H1 (cell line): ENCODE results near the gene CACNA1B. TPM values are rescaled to one million over a fixed set of nuclear protein-coding genes. Genes with fewer than 3 reads are reported as not detected.

Experiments used
- CTCF ChIA-PET: fragments of 300-600 bp; sonication (Branson Sonifier 250); formaldehyde crosslinking; loops from one replicate; lab custom pipeline; 2021; ENCODE audit not compliant: partially characterized antibody; lab: Charles Lee
- POLR2A ChIA-PET: fragments of 300-600 bp; sonication (Branson Sonifier 250); formaldehyde crosslinking; loops from one replicate; lab custom pipeline; 2021; ENCODE audit warnings: inconsistent platforms; ENCODE audit not compliant: partially characterized antibody; lab: Charles Lee
- DNase-seq, 2 experiments: peaks; one replicate each; pipeline versions ENCODE4 v3.0.0 to v3.0.0-alpha.2; 2010 to 2022; ENCODE audit warnings: low spot score in 2 of 2, low read depth in 1 of 2, mixed read lengths in 1 of 2
- FAIRE-seq: peaks from 2 replicates; lab custom pipeline; 2011; peaks lifted over from hg19 to GRCh38; lab: Jason Lieb, UNC
- H2AFZ ChIP-seq: 2 replicates; pipeline ENCODE4 v1.8.1; 2012; ENCODE audit warnings: low read length, inconsistent platforms
- H2AK5ac ChIP-seq: 2 replicates; pipeline ENCODE4 v1.6.1; 2013; ENCODE audit warnings: low read depth, low read length
- H2BK120ac ChIP-seq: replicated peaks from 2 replicates; pipeline ENCODE3; 2013; ENCODE audit warnings: low read depth, low read length, inconsistent platforms
- H2BK12ac ChIP-seq: 2 replicates; pipeline ENCODE4 v1.6.1; 2013; ENCODE audit warnings: low read depth, low read length
- H2BK15ac ChIP-seq: 2 replicates; pipeline ENCODE4 v1.6.1; 2013; ENCODE audit warnings: low read length
- H2BK20ac ChIP-seq: 2 replicates; pipeline ENCODE4 v1.6.1; 2013; ENCODE audit warnings: low read length
- H2BK5ac ChIP-seq: 2 replicates; pipeline ENCODE4 v1.6.1; 2013; ENCODE audit warnings: low read depth, low read length
- H3K14ac ChIP-seq: 2 replicates; pipeline ENCODE4 v1.6.1; 2013; ENCODE audit warnings: inconsistent platforms; ENCODE audit not compliant: insufficient read length
- H3K18ac ChIP-seq: 2 replicates; pipeline ENCODE4 v1.6.1; 2013; ENCODE audit warnings: low read length; ENCODE audit errors: extremely low read depth
- H3K23ac ChIP-seq: 2 replicates; pipeline ENCODE4 v1.6.1; 2013; ENCODE audit warnings: inconsistent platforms; ENCODE audit not compliant: insufficient read length
- H3K23me2 ChIP-seq: 2 replicates; pipeline ENCODE4 v1.6.1; 2013; ENCODE audit warnings: low read depth, low read length
- H3K27ac ChIP-seq: 2 replicates; pipeline ENCODE4 v1.6.1; 2011; ENCODE audit warnings: low read depth, low read length, inconsistent platforms
- H3K27me3 ChIP-seq, 4 experiments: replicated peaks in 1 of 4; 1 replicate in 1 of 4; 2 replicates in 3 of 4; pipeline versions ENCODE4 v1.6.1 to v1.8.1; 2011 to 2013; ENCODE audit warnings: low read length in 3 of 4, mild to moderate bottlenecking in 3 of 4, inconsistent platforms in 2 of 4, mixed read lengths in 2 of 4, moderate library complexity in 1 of 4; ENCODE audit not compliant: control insufficient read depth in 3 of 4, insufficient read depth in 3 of 4; ENCODE audit errors: extremely low read depth in 1 of 4
- H3K36me3 ChIP-seq, 4 experiments: 2 replicates each; pipeline versions ENCODE4 v1.6.1 to v1.8.1; 2011 to 2013; ENCODE audit warnings: mild to moderate bottlenecking in 4 of 4, low read length in 3 of 4, moderate library complexity in 2 of 4, control low read depth in 1 of 4, inconsistent platforms in 1 of 4; ENCODE audit not compliant: insufficient read depth in 4 of 4, control insufficient read depth in 2 of 4
- H3K4ac ChIP-seq: replicated peaks from 2 replicates; pipeline ENCODE3; 2013; ENCODE audit warnings: low read length, low read depth, mixed read lengths, inconsistent platforms; ENCODE audit not compliant: insufficient read length
- H3K4me1 ChIP-seq, 4 experiments: replicated peaks in 1 of 4; 1 replicate in 1 of 4; 2 replicates in 3 of 4; pipeline versions ENCODE4 v1.6.1 to v1.8.1; 2011 to 2013; ENCODE audit warnings: low read length in 3 of 4, inconsistent platforms in 2 of 4, mixed read lengths in 1 of 4; ENCODE audit not compliant: insufficient read depth in 4 of 4, control insufficient read depth in 3 of 4
- H3K4me2 ChIP-seq, 2 experiments: 2 replicates each; pipeline versions ENCODE4 v1.6.1 to v1.8.1; 2011 to 2013; ENCODE audit warnings: low read depth in 2 of 2, low read length in 2 of 2, control low read depth in 1 of 2, inconsistent platforms in 1 of 2, mild to moderate bottlenecking in 1 of 2; ENCODE audit not compliant: insufficient read depth in 1 of 2
- H3K4me3 ChIP-seq, 4 experiments: fragments of 200-600, 300-600 bp in 1 of 4; sonication (generic), shearing (Covaris generic), sonication (Bioruptor Twin) in 1 of 4; 2 replicates each; pipeline versions ENCODE4 v1.5.1 to v1.8.1; 2011 to 2016; ENCODE audit warnings: low read length in 4 of 4, low read depth in 3 of 4, control low read depth in 2 of 4, inconsistent platforms in 2 of 4, mild to moderate bottlenecking in 2 of 4, mixed read lengths in 1 of 4, moderate library complexity in 1 of 4; ENCODE audit not compliant: insufficient read depth in 2 of 4; ENCODE audit errors: extremely low read depth in 1 of 4
- H3K56ac ChIP-seq: replicated peaks from 2 replicates; pipeline ENCODE3; 2013; ENCODE audit warnings: low read depth, mild to moderate bottlenecking, mixed read lengths, low read length, inconsistent platforms; ENCODE audit not compliant: insufficient read length
- H3K79me1 ChIP-seq: 2 replicates; pipeline ENCODE4 v1.6.1; 2013; ENCODE audit warnings: low read depth, low read length, control low read depth
- H3K79me2 ChIP-seq, 2 experiments: 2 replicates each; pipeline versions ENCODE4 v1.6.1 to v1.8.1; 2012 to 2013; ENCODE audit warnings: low read length in 2 of 2, mild to moderate bottlenecking in 2 of 2, inconsistent platforms in 1 of 2; ENCODE audit not compliant: insufficient read depth in 2 of 2, control insufficient read depth in 1 of 2
- H3K9ac ChIP-seq, 4 experiments: replicated peaks in 1 of 4; 1 replicate in 1 of 4; 2 replicates in 3 of 4; pipeline versions ENCODE4 v1.6.1 to v1.8.1; 2011 to 2013; ENCODE audit warnings: low read depth in 3 of 4, low read length in 3 of 4, control low read depth in 2 of 4, mild to moderate bottlenecking in 2 of 4, moderate library complexity in 2 of 4, inconsistent platforms in 1 of 4; ENCODE audit errors: extremely low read depth in 1 of 4
- H3K9me3 ChIP-seq, 2 experiments: 2 replicates each; pipeline versions ENCODE4 v1.6.1 to v1.8.1; 2012 to 2013; ENCODE audit warnings: mild to moderate bottlenecking in 2 of 2, moderate library complexity in 2 of 2, control low read depth in 1 of 2, inconsistent platforms in 1 of 2, low read depth in 1 of 2, low read length in 1 of 2, mixed read lengths in 1 of 2; ENCODE audit not compliant: insufficient read depth in 2 of 2
- H4K20me1 ChIP-seq, 2 experiments: replicated peaks in 1 of 2; 2 replicates each; pipeline versions ENCODE3 to v1.8.1; 2011 to 2013; ENCODE audit warnings: inconsistent platforms in 2 of 2, low read length in 2 of 2, mild to moderate bottlenecking in 1 of 2; ENCODE audit not compliant: insufficient read depth in 2 of 2, control insufficient read depth in 1 of 2
- H4K5ac ChIP-seq: 2 replicates; pipeline ENCODE4 v1.6.1; 2013; ENCODE audit warnings: low read length, low read depth, mixed read lengths, inconsistent platforms; ENCODE audit not compliant: insufficient read length
- H4K8ac ChIP-seq: 2 replicates; pipeline ENCODE4 v1.8.0; 2013; ENCODE audit warnings: mild to moderate bottlenecking, moderate library complexity, low read length, inconsistent platforms; ENCODE audit not compliant: insufficient read depth; ENCODE audit errors: extremely low read depth
- H4K91ac ChIP-seq: replicated peaks from 2 replicates; pipeline ENCODE3; 2013; ENCODE audit warnings: low read length, mixed read lengths, inconsistent platforms; ENCODE audit not compliant: insufficient read length
- ATF2 ChIP-seq: IDR thresholded peaks from 2 replicates; pipeline ENCODE4 v1.6.1; 2012; ENCODE audit warnings: low read length, inconsistent platforms
- CEBPB ChIP-seq: IDR thresholded peaks from 2 replicates; pipeline ENCODE4 v1.6.1; 2012; ENCODE audit warnings: low read depth, low read length
- EP300 ChIP-seq, 2 experiments: IDR thresholded peaks; 1 replicate in 1 of 2; 2 replicates in 1 of 2; pipeline ENCODE4 v1.6.1; 2011 to 2012; ENCODE audit warnings: low read depth in 2 of 2, low read length in 2 of 2, mild to moderate bottlenecking in 2 of 2, borderline replicate concordance in 1 of 2, inconsistent platforms in 1 of 2, moderate library complexity in 1 of 2
- GTF2F1 ChIP-seq: IDR thresholded peaks from 2 replicates; pipeline ENCODE4 v1.6.1; 2012; ENCODE audit warnings: low read depth, low read length, improper control_type of control experiment, borderline replicate concordance
- HDAC2 ChIP-seq, 2 experiments: fragments of 300-600 bp in 1 of 2; sonication (generic) in 1 of 2; IDR thresholded peaks; 2 replicates each; pipeline ENCODE4 v1.6.1; 2011 to 2012; ENCODE audit warnings: low read depth in 2 of 2, low read length in 2 of 2, mild to moderate bottlenecking in 2 of 2, moderate library complexity in 2 of 2, borderline replicate concordance in 1 of 2, inconsistent platforms in 1 of 2
- POLR2AphosphoS5 ChIP-seq: IDR thresholded peaks from 2 replicates; pipeline ENCODE4 v1.6.1; 2011; ENCODE audit warnings: low read depth, low read length
- RNF2 ChIP-seq: fragments of 200-900, 300-1000 bp; sonication (generic); IDR thresholded peaks from 2 replicates; pipeline ENCODE4 v1.7.1; 2016; ENCODE audit warnings: borderline replicate concordance, low read depth, mild to moderate bottlenecking, antibody characterized with exemption, low read length; ENCODE audit not compliant: poor library complexity, severe bottlenecking; ENCODE audit errors: missing control alignments
- SAP30 ChIP-seq: fragments of 300-600 bp; sonication (generic); IDR thresholded peaks from 2 replicates; pipeline ENCODE4 v1.7.1; 2012; ENCODE audit warnings: low read length, moderate library complexity, mild to moderate bottlenecking, inconsistent platforms; ENCODE audit not compliant: insufficient read depth, insufficient replicate concordance
- SIRT6 ChIP-seq: IDR thresholded peaks from one replicate; pipeline ENCODE4 v1.7.1; 2012; ENCODE audit warnings: low read length, inconsistent platforms
- TAF7 ChIP-seq: optimal IDR thresholded peaks from 2 replicates; pipeline ENCODE3; 2011; ENCODE audit warnings: low read depth, mild to moderate bottlenecking, inconsistent platforms, low read length, moderate library complexity, borderline replicate concordance
- TCF12 ChIP-seq: IDR thresholded peaks from 2 replicates; pipeline ENCODE4 v1.6.1; 2011; ENCODE audit warnings: low read depth, mild to moderate bottlenecking, low read length
- ZNF274 ChIP-seq: IDR thresholded peaks from 2 replicates; pipeline ENCODE4 v1.7.0; 2012; ENCODE audit warnings: low read length, borderline replicate concordance; ENCODE audit errors: extremely low read depth
- whole genome bisulfite sequencing, 2 experiments: shearing (Covaris generic) in 1 of 2; methylation state at CpG; one replicate each; pipeline versions ENCODE4 v1.1.6 to v1.1.7; 2013 to 2015; ENCODE audit warnings: low lambda C conversion rate in 2 of 2, mixed read lengths in 2 of 2, inconsistent platforms in 1 of 2, low coverage in 1 of 2, missing lambda C conversion rate in 1 of 2; ENCODE audit not compliant: insufficient replicate concordance in 2 of 2, insufficient coverage in 1 of 2, insufficient read length in 1 of 2; ENCODE audit errors: extremely low coverage in 1 of 2, missing lambda C conversion rate in 1 of 2; 5-methylcytosine and 5-hydroxymethylcytosine counted together
- polyA plus RNA-seq, 7 experiments: library from polyadenylated mRNA; depleted of rRNA in 3 of 7; stranded (reverse) in 5 of 7; unstranded in 2 of 7; fragments of >200 nt in 5 of 7; fragments of 200-250 nt in 2 of 7; gene quantifications; 1 replicate in 5 of 7; 2 replicates in 1 of 7; 4 replicates in 1 of 7; pipeline versions ENCODE4 v1.2.1 to v1.2.3, GENCODE V29; 2011 to 2013; ENCODE audit warnings: missing spikeins in 2 of 7, mixed read lengths in 2 of 7
- total RNA-seq: library from RNA; stranded (reverse); fragmentation: NEBNext Ultra II Directional; extraction: Animal tissue kit (Norgen Biotek cat#: 25700); gene quantifications from 2 replicates; pipeline ENCODE4 v1.2.1, GENCODE V29; 2021

The CACNA1B gene
- total and polyA plus RNA-seq, 2 of the 8 experiments (the other 6 are each of a cell fraction or from before 2014, with no cell fraction given) = 1.5 to 5.7 TPM

DNA sequence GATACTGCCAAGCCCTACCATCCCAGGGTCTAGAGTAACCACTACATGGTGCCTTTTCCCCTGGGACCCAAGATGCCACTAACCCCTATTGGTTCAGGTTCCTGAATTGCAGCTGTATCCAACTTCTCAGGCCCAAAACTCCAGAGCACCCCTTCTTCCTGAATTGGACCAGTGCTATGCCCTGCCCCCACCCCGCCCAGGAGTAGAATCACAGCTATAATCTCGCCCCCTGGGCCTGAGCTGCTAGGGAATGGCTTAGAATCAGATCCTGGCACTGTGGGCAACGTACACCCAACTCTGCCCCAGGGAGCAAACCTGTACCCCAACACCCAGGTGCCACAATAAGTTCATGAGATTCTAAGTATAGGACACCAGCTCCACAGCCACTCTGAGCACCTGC is 206.3 kb downstream of the CACNA1B start:
- Histone ChIP-seq H2AFZ (no peak overlapping the region), H3K79me2 (no peaks in the 10 kb centered on the region), H3K56ac (no peak overlapping the region), H3K23me2 (no peaks in the 10 kb centered on the region), H2BK5ac (no peak overlapping the region), H3K9me3 (peaks cover 40 to 57% of the 10 kb centered on the region in 2 experiments), H3K4ac (no peak overlapping the region), H4K5ac (no peak overlapping the region), H2BK12ac (no peak overlapping the region), H3K27ac (no peak overlapping the region), H2BK20ac (no peak overlapping the region), H3K18ac (no peak overlapping the region), H3K4me1 (no peaks in the 10 kb centered on the region), H4K20me1 (no peaks in the 10 kb centered on the region), H4K8ac (no peak overlapping the region), H3K79me1 (no peaks in the 10 kb centered on the region), H2AK5ac (no peak overlapping the region), H3K36me3 (peaks cover 0 to 3% (median 0%) of the 10 kb centered on the region in 4 experiments; a peak in 1 of 8 replicates), H2BK15ac (no peak overlapping the region), H4K91ac (no peak overlapping the region), H2BK120ac (no peak overlapping the region), H3K4me2 (no peak overlapping the region), H3K14ac (no peak overlapping the region), H3K9ac (no peak overlapping the region), H3K27me3 (no peaks in the 10 kb centered on the region), H3K23ac (no peak overlapping the region), H3K4me3 (no peak overlapping the region)
- DNase-seq = no peak
- FAIRE-seq = no peak
- ChIA-PET CTCF (interaction anchor here (1.1 to 1.3 kb wide), 2 partner anchors 11 to 18 kb away, joined by 3 to 4 read pairs; no protein-coding TSS in a partner anchor), POLR2A (no interaction called here)
- WGBS, 2 experiments = 81% methylated on average over 3 of the region's 3 CpGs; no CpG with 5 or more reads in 1 of the 2 experiments
- no peak for TF ChIP-seq HDAC2 (IDR thresholded peaks at IDR 0.05; ENCODE audit: borderline replicate concordance in 1 of 2, low read depth in 2 of 2, low read length in 2 of 2)
- no peak for TF ChIP-seq GTF2F1
- TF ChIP-seq TCF12 = no peak
- no peak for TF ChIP-seq SAP30
- no peak for TF ChIP-seq RNF2
- TF ChIP-seq ATF2 = no peak
- no peak for TF ChIP-seq EP300 (IDR thresholded peaks at IDR 0.05; ENCODE audit: borderline replicate concordance in 1 of 2, low read depth in 2 of 2, low read length in 2 of 2)
- TF ChIP-seq CEBPB = no peak
- no peak for TF ChIP-seq POLR2AphosphoS5
- no peak for TF ChIP-seq SIRT6
- TF ChIP-seq TAF7 = no peak
- no peak for TF ChIP-seq ZNF274
